NCI-H2196 treated with DMSO at 0.1 percent for 48 hours (cell line): ENCODE measurements around the gene RAC3.

ENCODE experiments used
- DNase-seq: peaks from one replicate; lab custom pipeline; 2025; ENCODE audit not compliant: unreplicated experiment; lab: John Stamatoyannopoulos, UW

RAC3 gene

GRCh38 chr17:82053556-82054263 lies 22.2 kb downstream of the RAC3 start:
- no peak for DNase-seq

GRCh38 chr17:82054351-82055022 lies 23.0 kb downstream of the RAC3 start:
- no peak for DNase-seq

- DNase-seq, result no peak
Observed at GRCh38 chr17:82055023-82055964, 23.8 kb downstream of the RAC3 start.

- no peak for DNase-seq
Observed at GRCh38 chr17:82055965-82056728, 24.7 kb downstream of the RAC3 start.

GRCh38 chr17:82056729-82057621 lies 25.5 kb downstream of the RAC3 start:
- no peak for DNase-seq

GRCh38 chr17:82058230-82058854 lies 26.9 kb downstream of the RAC3 start:
- no peak for DNase-seq

- no peak for DNase-seq
Observed at GRCh38 chr17:82058855-82059249, 27.4 kb downstream of the RAC3 start.

- DNase-seq, result no peak
Observed at GRCh38 chr17:82059272-82060000, 28.0 kb downstream of the RAC3 start.

GRCh38 chr17:82060001-82060380 lies 28.5 kb downstream of the RAC3 start:
- DNase-seq, result no peak

- DNase-seq, result no peak
Observed at GRCh38 chr17:82060614-82061013, 29.1 kb downstream of the RAC3 start.

- DNase-seq, result no peak
Observed at GRCh38 chr17:82061047-82061925, 29.8 kb downstream of the RAC3 start.

- DNase-seq, result no peak
Observed at GRCh38 chr17:82062076-82062983, 30.9 kb downstream of the RAC3 start.

- no peak for DNase-seq
Observed at GRCh38 chr17:82062984-82063368, 31.5 kb downstream of the RAC3 start.

GRCh38 chr17:82063424-82064415 lies 32.2 kb downstream of the RAC3 start:
- no peak for DNase-seq

GRCh38 chr17:82064433-82065192 lies 33.1 kb downstream of the RAC3 start:
- DNase-seq, result peak; percentile 42
